Measurements from ENCODE around the gene RBM33. TPM values are rescaled to one million over a fixed set of nuclear protein-coding genes. Genes with fewer than 3 reads are reported as not detected.

RBM33 gene
- total and polyA plus RNA-seq, 2 of the 8 experiments (the other 6 are each of a cell fraction or from before 2014, with no cell fraction given) = 16.5 to 64.6 TPM

GRCh38 chr7:155732286-155732685, 87.8 kb downstream of the RBM33 start (continued):
- TF ChIP-seq, protein P1, sequence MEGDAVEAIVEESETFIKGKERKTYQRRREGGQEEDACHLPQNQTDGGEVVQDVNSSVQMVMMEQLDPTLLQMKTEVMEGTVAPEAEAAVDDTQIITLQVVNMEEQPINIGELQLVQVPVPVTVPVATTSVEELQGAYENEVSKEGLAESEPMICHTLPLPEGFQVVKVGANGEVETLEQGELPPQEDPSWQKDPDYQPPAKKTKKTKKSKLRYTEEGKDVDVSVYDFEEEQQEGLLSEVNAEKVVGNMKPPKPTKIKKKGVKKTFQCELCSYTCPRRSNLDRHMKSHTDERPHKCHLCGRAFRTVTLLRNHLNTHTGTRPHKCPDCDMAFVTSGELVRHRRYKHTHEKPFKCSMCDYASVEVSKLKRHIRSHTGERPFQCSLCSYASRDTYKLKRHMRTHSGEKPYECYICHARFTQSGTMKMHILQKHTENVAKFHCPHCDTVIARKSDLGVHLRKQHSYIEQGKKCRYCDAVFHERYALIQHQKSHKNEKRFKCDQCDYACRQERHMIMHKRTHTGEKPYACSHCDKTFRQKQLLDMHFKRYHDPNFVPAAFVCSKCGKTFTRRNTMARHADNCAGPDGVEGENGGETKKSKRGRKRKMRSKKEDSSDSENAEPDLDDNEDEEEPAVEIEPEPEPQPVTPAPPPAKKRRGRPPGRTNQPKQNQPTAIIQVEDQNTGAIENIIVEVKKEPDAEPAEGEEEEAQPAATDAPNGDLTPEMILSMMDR (IDR thresholded peaks at IDR 0.05; ENCODE audit: control extremely low read depth in 1 of 3, insufficient read depth in 1 of 3, low read depth in 1 of 3, low read length in 3 of 3) = no peak
- TF ChIP-seq EZH2 (IDR thresholded peaks at IDR 0.05; ENCODE audit: low read depth, low read length, severe bottlenecking) (no peak), TBP (IDR thresholded peaks at IDR 0.05; ENCODE audit: low read depth, low read length) (no peak), GTF2F1 (IDR thresholded peaks at IDR 0.05; ENCODE audit: borderline replicate concordance, low read depth, low read length) (no peak), RBBP5 (IDR thresholded peaks at IDR 0.05; ENCODE audit: borderline replicate concordance, low read depth, low read length) (no peak)
